ENCODE results near the gene ZNF205.

Gene ZNF205

DNA sequence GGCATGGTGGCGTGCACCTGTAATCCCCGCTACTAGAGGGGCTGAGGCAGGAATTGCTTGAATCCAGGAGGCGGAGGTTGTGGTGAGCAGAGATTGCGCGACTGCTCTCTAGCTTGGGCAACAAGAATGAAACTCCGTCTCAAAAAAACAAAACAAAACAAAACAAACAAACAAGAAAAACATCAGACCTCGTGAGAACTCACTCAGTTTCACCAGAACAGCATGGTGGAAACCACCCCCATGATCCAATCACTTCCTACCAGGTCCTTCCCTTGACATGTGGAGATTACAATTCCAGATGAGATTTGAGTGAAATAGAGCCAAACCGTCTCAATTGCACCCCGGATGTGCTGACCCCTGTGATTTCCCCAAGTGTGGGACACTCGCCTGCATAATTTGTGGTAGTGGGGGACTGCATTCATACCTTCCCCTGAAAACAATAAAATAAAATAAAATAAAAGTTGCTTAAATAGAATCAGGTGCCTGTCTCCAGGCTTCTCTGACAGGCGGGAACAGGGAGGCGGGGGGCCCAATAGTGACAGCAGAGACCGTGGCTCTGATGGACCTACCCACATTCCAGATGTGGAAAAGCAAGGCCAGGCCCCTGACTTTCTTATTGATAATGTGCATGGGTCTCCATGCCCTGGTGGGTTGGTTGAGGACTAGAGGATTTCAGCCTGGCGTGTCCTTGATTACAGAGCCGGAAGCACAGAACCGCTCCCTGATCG lies 26.4 kb upstream of the ZNF205 start (continued):
- TF ChIP-seq, protein P1, sequence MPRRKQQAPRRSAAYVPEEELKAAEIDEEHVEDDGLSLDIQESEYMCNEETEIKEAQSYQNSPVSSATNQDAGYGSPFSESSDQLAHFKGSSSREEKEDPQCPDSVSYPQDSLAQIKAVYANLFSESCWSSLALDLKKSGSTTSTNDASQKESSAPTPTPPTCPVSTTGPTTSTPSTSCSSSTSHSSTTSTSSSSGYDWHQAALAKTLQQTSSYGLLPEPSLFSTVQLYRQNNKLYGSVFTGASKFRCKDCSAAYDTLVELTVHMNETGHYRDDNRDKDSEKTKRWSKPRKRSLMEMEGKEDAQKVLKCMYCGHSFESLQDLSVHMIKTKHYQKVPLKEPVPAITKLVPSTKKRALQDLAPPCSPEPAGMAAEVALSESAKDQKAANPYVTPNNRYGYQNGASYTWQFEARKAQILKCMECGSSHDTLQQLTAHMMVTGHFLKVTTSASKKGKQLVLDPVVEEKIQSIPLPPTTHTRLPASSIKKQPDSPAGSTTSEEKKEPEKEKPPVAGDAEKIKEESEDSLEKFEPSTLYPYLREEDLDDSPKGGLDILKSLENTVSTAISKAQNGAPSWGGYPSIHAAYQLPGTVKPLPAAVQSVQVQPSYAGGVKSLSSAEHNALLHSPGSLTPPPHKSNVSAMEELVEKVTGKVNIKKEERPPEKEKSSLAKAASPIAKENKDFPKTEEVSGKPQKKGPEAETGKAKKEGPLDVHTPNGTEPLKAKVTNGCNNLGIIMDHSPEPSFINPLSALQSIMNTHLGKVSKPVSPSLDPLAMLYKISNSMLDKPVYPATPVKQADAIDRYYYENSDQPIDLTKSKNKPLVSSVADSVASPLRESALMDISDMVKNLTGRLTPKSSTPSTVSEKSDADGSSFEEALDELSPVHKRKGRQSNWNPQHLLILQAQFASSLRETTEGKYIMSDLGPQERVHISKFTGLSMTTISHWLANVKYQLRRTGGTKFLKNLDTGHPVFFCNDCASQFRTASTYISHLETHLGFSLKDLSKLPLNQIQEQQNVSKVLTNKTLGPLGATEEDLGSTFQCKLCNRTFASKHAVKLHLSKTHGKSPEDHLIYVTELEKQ (tag by site-specific recombination; IDR thresholded peaks at IDR 0.05; ENCODE audit: borderline replicate concordance), result no peak
- TF ChIP-seq, protein P2, sequence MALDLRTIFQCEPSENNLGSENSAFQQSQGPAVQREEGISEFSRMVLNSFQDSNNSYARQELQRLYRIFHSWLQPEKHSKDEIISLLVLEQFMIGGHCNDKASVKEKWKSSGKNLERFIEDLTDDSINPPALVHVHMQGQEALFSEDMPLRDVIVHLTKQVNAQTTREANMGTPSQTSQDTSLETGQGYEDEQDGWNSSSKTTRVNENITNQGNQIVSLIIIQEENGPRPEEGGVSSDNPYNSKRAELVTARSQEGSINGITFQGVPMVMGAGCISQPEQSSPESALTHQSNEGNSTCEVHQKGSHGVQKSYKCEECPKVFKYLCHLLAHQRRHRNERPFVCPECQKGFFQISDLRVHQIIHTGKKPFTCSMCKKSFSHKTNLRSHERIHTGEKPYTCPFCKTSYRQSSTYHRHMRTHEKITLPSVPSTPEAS (tag by site-specific recombination; IDR thresholded peaks at IDR 0.05), result no peak
- TF ChIP-seq ZNF585B (tag by site-specific recombination; IDR thresholded peaks at IDR 0.05) (no peak), BCL11A (tag by site-specific recombination; IDR thresholded peaks at IDR 0.05; ENCODE audit: low read depth) (no peak), ZNF514 (tag by site-specific recombination; IDR thresholded peaks at IDR 0.05) (no peak), ZNF341 (tag by site-specific recombination; IDR thresholded peaks at IDR 0.05; ENCODE audit: low read depth) (no peak)
- TF ChIP-seq, protein P3, sequence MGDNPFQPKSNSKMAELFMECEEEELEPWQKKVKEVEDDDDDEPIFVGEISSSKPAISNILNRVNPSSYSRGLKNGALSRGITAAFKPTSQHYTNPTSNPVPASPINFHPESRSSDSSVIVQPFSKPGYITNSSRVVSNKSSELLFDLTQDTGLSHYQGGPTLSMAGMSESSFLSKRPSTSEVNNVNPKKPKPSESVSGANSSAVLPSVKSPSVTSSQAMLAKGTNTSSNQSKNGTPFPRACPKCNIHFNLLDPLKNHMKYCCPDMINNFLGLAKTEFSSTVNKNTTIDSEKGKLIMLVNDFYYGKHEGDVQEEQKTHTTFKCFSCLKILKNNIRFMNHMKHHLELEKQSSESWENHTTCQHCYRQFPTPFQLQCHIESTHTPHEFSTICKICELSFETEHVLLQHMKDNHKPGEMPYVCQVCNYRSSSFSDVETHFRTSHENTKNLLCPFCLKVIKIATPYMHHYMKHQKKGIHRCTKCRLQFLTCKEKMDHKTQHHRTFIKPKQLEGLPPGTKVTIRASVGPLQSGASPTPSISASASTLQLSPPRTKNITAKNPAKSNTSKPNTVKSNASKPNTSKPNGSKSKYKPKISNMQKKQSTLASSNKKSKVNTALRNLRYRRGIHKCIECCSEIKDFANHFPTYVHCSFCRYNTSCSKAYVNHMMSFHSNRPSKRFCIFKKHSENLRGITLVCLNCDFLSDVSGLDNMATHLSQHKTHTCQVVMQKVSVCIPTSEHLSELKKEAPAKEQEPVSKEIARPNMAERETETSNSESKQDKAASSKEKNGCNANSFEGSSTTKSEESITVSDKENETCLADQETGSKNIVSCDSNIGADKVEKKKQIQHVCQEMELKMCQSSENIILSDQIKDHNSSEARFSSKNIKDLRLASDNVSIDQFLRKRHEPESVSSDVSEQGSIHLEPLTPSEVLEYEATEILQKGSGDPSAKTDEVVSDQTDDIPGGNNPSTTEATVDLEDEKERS (tag by site-specific recombination; IDR thresholded peaks at IDR 0.05), result no peak
- TF ChIP-seq, protein P4, sequence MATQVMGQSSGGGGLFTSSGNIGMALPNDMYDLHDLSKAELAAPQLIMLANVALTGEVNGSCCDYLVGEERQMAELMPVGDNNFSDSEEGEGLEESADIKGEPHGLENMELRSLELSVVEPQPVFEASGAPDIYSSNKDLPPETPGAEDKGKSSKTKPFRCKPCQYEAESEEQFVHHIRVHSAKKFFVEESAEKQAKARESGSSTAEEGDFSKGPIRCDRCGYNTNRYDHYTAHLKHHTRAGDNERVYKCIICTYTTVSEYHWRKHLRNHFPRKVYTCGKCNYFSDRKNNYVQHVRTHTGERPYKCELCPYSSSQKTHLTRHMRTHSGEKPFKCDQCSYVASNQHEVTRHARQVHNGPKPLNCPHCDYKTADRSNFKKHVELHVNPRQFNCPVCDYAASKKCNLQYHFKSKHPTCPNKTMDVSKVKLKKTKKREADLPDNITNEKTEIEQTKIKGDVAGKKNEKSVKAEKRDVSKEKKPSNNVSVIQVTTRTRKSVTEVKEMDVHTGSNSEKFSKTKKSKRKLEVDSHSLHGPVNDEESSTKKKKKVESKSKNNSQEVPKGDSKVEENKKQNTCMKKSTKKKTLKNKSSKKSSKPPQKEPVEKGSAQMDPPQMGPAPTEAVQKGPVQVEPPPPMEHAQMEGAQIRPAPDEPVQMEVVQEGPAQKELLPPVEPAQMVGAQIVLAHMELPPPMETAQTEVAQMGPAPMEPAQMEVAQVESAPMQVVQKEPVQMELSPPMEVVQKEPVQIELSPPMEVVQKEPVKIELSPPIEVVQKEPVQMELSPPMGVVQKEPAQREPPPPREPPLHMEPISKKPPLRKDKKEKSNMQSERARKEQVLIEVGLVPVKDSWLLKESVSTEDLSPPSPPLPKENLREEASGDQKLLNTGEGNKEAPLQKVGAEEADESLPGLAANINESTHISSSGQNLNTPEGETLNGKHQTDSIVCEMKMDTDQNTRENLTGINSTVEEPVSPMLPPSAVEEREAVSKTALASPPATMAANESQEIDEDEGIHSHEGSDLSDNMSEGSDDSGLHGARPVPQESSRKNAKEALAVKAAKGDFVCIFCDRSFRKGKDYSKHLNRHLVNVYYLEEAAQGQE (tag by site-specific recombination; IDR thresholded peaks at IDR 0.05), result no peak
- TF ChIP-seq, protein P5, sequence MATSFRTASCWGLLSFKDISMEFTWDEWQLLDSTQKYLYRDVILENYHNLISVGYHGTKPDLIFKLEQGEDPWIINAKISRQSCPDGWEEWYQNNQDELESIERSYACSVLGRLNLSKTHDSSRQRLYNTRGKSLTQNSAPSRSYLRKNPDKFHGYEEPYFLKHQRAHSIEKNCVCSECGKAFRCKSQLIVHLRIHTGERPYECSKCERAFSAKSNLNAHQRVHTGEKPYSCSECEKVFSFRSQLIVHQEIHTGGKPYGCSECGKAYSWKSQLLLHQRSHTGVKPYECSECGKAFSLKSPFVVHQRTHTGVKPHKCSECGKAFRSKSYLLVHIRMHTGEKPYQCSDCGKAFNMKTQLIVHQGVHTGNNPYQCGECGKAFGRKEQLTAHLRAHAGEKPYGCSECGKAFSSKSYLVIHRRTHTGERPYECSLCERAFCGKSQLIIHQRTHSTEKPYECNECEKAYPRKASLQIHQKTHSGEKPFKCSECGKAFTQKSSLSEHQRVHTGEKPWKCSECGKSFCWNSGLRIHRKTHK (tag by site-specific recombination; IDR thresholded peaks at IDR 0.05), result no peak

DNA sequence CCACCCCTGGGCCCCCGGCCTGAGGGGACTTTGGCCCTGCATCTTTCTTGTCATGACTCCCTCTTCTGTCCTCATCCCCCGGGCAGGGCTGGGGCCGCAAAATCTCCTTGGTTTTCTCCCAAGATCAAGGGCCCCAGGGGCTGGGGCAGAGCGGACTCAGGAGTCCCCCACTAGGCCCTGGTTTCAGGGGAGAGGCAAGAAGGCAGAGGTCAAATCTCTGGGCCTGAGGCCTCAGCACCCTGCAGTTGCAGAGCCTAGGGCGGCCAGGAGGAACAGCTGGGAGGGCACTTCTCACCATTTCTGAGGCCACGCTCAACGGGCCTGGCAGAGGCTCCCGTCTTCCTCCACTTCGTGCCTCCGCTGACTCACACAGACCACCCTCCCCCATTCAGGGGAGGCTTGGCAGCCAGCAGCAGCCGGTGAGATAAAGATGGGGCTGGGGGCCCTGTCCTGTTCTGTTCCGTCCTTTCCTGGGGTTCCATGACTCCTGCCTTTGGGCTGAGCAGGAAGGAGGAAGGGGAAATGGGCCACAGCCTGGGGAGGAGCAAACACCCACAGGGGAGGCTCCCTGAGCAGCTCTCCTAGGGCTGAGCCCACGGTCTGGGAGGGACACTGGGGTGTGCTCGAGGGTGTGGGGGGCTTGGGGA lies 25.7 kb upstream of the ZNF205 start:
- H3K4me1 ChIP-seq (ENCODE audit: control insufficient read depth, insufficient read depth, low read length), result no peaks in the 10 kb centered on the region
- H3K27ac ChIP-seq (ENCODE audit: extremely low read depth, low read depth, low read length), result no peak overlapping the region
- ChIA-PET CTCF (interaction anchor here (0.7 to 1.4 kb wide), 6 partner anchors 8 to 974 kb away, joined by 3 to 5 read pairs (median 3); no protein-coding TSS in a partner anchor), POLR2A (no interaction called here)
- no peaks in the 10 kb centered on the region for H3K36me3 ChIP-seq (ENCODE audit: control insufficient read depth in 2 of 2, insufficient read depth in 1 of 2, low read length in 2 of 2)
- no peaks in the 10 kb centered on the region for H3K9me3 ChIP-seq (ENCODE audit: control insufficient read depth, insufficient read depth, low read depth, low read length)
- H3K4me3 ChIP-seq (ENCODE audit: low read depth, low read length), result no peak overlapping the region
- TF ChIP-seq YY1 (tag by site-specific recombination; IDR thresholded peaks at IDR 0.05) (no peak), ZNF623 (tag by site-specific recombination; IDR thresholded peaks at IDR 0.05) (no peak), ZNF335 (tag by site-specific recombination; conservative IDR thresholded peaks at IDR 0.05) (no peak), ZNF138 (tag by site-specific recombination; IDR thresholded peaks at IDR 0.05; ENCODE audit: borderline replicate concordance) (no peak), ZBTB20 (tag by site-specific recombination; IDR thresholded peaks at IDR 0.05) (no peak), BCL11B (tag by site-specific recombination; IDR thresholded peaks at IDR 0.05; ENCODE audit: low read depth) (no peak), ZFHX2 (tag by site-specific recombination; conservative IDR thresholded peaks at IDR 0.05) (no peak), ZNF660 (tag by site-specific recombination; IDR thresholded peaks at IDR 0.05) (no peak)
- TF ChIP-seq, protein P6, sequence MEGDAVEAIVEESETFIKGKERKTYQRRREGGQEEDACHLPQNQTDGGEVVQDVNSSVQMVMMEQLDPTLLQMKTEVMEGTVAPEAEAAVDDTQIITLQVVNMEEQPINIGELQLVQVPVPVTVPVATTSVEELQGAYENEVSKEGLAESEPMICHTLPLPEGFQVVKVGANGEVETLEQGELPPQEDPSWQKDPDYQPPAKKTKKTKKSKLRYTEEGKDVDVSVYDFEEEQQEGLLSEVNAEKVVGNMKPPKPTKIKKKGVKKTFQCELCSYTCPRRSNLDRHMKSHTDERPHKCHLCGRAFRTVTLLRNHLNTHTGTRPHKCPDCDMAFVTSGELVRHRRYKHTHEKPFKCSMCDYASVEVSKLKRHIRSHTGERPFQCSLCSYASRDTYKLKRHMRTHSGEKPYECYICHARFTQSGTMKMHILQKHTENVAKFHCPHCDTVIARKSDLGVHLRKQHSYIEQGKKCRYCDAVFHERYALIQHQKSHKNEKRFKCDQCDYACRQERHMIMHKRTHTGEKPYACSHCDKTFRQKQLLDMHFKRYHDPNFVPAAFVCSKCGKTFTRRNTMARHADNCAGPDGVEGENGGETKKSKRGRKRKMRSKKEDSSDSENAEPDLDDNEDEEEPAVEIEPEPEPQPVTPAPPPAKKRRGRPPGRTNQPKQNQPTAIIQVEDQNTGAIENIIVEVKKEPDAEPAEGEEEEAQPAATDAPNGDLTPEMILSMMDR (tag by site-specific recombination; IDR thresholded peaks at IDR 0.05), result no peak
- TF ChIP-seq, protein P7, sequence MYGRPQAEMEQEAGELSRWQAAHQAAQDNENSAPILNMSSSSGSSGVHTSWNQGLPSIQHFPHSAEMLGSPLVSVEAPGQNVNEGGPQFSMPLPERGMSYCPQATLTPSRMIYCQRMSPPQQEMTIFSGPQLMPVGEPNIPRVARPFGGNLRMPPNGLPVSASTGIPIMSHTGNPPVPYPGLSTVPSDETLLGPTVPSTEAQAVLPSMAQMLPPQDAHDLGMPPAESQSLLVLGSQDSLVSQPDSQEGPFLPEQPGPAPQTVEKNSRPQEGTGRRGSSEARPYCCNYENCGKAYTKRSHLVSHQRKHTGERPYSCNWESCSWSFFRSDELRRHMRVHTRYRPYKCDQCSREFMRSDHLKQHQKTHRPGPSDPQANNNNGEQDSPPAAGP (tag by site-specific recombination; IDR thresholded peaks at IDR 0.05), result no peak
